ENCODE data around the gene ADGB. TPM values are rescaled to one million over a fixed set of nuclear protein-coding genes. Genes with fewer than 3 reads are reported as not detected.
"Not testable (repeated sequence)": the region's sequence is repeated elsewhere in the genome, so short reads cannot be mapped to it uniquely, and the experiment has no call there.

Gene ADGB
- total RNA-seq, 4 donors from 2014 or later, result not detected

GRCh38 chr6:146813554-146813953 is 214.8 kb downstream of the ADGB start:
- Histone ChIP-seq H3K9me3 (no peaks in the 10 kb centered on the region), H3K36me3 (no peaks in the 10 kb centered on the region), H3K4me1 (no peaks in the 10 kb centered on the region), H3K4me3 (no peak overlapping the region), H3K27me3 (no peaks in the 10 kb centered on the region), H3K27ac (no peak overlapping the region)
- ATAC-seq, result no peak
- in situ Hi-C loops (cut with MboI; ENCODE audit: low sequenced_read_pairs in 4 of 4) (no loop called here), intact Hi-C loops (cut with DNase I; ENCODE audit: low total_unique reads) (no loop called here)
- no peak for DNase-seq
- TF ChIP-seq POLR2A (IDR thresholded peaks at IDR 0.05), result no peak
- no peak for TF ChIP-seq CTCF (IDR thresholded peaks at IDR 0.05 in 4 of 5, conservative IDR thresholded peaks at IDR 0.05 in 1 of 5)

- DNase-seq, result no peak
- H3K27me3 ChIP-seq, result no peaks in the 10 kb centered on the region
- no peaks in the 10 kb centered on the region for H3K9me3 ChIP-seq
- no peak overlapping the region for H3K27ac ChIP-seq
- ATAC-seq, result no peak
- no peaks in the 10 kb centered on the region for H3K4me1 ChIP-seq
- no peaks in the 10 kb centered on the region for H3K36me3 ChIP-seq
- in situ Hi-C loops (cut with MboI; ENCODE audit: low sequenced_read_pairs in 4 of 4) (no loop called here), intact Hi-C loops (cut with DNase I; ENCODE audit: low total_unique reads) (no loop called here)
- H3K4me3 ChIP-seq, result no peak overlapping the region
- no peak for TF ChIP-seq CTCF (IDR thresholded peaks at IDR 0.05 in 4 of 5, conservative IDR thresholded peaks at IDR 0.05 in 1 of 5)
- no peak for TF ChIP-seq POLR2A (IDR thresholded peaks at IDR 0.05)
Measured at GRCh38 chr6:146814148-146814750, 215.5 kb downstream of the ADGB start.

GRCh38 chr6:146815511-146816462 is 217.0 kb downstream of the ADGB start:
- H3K4me1 ChIP-seq; H3K9me3 ChIP-seq; H3K36me3 ChIP-seq; ATAC-seq; H3K27me3 ChIP-seq; DNase-seq; in situ Hi-C loops (cut with MboI; ENCODE audit: low sequenced_read_pairs in 4 of 4); intact Hi-C loops (cut with DNase I; ENCODE audit: low total_unique reads); H3K27ac ChIP-seq; H3K4me3 ChIP-seq: not testable (repeated sequence)

- intact Hi-C loops (cut with DNase I; ENCODE audit: low total_unique reads), result no loop called here
- no peak for DNase-seq
- Histone ChIP-seq H3K27ac (no peak overlapping the region), H3K27me3 (no peaks in the 10 kb centered on the region), H3K9me3 (no peaks in the 10 kb centered on the region), H3K36me3 (no peaks in the 10 kb centered on the region), H3K4me3 (no peak overlapping the region), H3K4me1 (no peaks in the 10 kb centered on the region)
- in situ Hi-C loops (cut with MboI; ENCODE audit: low sequenced_read_pairs in 4 of 4), result no loop called here
- TF ChIP-seq CTCF (IDR thresholded peaks at IDR 0.05 in 4 of 5, conservative IDR thresholded peaks at IDR 0.05 in 1 of 5) (no peak), POLR2A (IDR thresholded peaks at IDR 0.05) (no peak)
- no peak for ATAC-seq
Measured at GRCh38 chr6:146819596-146820320, 221.0 kb downstream of the ADGB start.

All from gastrocnemius medialis (tissue), 4 donors.